ENCODE data around the gene RPIA. TPM values are rescaled to one million over a fixed set of nuclear protein-coding genes. Genes with fewer than 3 reads are reported as not detected.

Gene RPIA
- total and polyA plus RNA-seq, 2 of the 13 experiments (the other 11 are each of a cell fraction or from before 2014, with no cell fraction given), result 13.3 to 23.9 TPM

DNA sequence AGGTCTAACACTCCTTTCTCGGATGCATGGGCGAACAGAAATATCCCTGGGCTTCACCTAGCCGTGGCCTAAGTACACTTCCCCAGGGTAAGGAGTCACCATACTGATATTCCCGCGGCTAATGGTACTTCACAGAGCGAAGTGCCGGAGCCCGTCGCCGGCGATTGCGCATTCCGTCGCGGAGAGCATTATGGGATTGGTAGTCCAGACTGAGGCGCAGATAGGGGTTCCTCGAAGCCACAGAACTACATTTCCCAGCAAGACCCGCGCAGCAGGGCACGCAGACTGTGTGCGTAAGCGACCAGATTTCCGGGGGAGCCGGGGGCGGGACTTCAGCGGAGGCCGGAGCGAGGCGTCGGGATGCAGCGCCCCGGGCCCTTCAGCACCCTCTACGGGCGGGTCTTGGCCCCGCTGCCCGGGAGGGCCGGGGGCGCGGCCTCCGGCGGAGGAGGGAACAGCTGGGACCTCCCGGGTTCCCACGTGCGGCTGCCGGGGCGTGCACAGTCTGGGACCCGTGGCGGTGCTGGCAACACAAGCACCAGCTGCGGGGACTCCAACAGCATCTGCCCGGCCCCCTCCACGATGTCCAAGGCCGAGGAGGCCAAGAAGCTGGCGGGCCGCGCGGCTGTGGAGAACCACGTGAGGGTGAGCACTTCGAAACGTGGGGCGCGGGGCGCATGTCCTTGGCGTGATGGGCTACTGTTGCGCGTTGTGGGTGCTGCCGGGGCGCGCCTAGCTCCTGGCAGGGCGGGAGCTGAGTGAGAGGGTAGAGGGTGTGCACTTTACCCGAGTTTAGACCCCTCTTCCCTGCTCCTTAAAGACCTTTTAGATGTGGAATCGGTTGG is at the start of gene RPIA (continued):
- TF ChIP-seq, protein P1, sequence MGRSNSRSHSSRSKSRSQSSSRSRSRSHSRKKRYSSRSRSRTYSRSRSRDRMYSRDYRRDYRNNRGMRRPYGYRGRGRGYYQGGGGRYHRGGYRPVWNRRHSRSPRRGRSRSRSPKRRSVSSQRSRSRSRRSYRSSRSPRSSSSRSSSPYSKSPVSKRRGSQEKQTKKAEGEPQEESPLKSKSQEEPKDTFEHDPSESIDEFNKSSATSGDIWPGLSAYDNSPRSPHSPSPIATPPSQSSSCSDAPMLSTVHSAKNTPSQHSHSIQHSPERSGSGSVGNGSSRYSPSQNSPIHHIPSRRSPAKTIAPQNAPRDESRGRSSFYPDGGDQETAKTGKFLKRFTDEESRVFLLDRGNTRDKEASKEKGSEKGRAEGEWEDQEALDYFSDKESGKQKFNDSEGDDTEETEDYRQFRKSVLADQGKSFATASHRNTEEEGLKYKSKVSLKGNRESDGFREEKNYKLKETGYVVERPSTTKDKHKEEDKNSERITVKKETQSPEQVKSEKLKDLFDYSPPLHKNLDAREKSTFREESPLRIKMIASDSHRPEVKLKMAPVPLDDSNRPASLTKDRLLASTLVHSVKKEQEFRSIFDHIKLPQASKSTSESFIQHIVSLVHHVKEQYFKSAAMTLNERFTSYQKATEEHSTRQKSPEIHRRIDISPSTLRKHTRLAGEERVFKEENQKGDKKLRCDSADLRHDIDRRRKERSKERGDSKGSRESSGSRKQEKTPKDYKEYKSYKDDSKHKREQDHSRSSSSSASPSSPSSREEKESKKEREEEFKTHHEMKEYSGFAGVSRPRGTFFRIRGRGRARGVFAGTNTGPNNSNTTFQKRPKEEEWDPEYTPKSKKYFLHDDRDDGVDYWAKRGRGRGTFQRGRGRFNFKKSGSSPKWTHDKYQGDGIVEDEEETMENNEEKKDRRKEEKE (IDR thresholded peaks at IDR 0.05), result no peak
- TF ChIP-seq ZNF564 (CRISPR knock-in tag; IDR thresholded peaks at IDR 0.05), result peak; percentile 96
- peak; percentile 69; the same call in 1 of the 2 replicates for TF ChIP-seq MAF1 (CRISPR knock-in tag; IDR thresholded peaks at IDR 0.05; ENCODE audit: borderline replicate concordance)
- peak; percentile 44 for TF ChIP-seq RARA (CRISPR knock-in tag; IDR thresholded peaks at IDR 0.05)
- no peak for TF ChIP-seq PLRG1 (conservative IDR thresholded peaks at IDR 0.05)
- 0 out of 2 replicates have a peak, but pooled peaks have one; percentile 21 for TF ChIP-seq THYN1 (CRISPR knock-in tag; IDR thresholded peaks at IDR 0.05; ENCODE audit: borderline replicate concordance, low read depth)
- TF ChIP-seq KAT8 (CRISPR knock-in tag; IDR thresholded peaks at IDR 0.05), result peak; percentile 98
- TF ChIP-seq TCF7L2 (IDR thresholded peaks at IDR 0.05; ENCODE audit: low read depth, low read length), result no peak
- TF ChIP-seq, protein P2, sequence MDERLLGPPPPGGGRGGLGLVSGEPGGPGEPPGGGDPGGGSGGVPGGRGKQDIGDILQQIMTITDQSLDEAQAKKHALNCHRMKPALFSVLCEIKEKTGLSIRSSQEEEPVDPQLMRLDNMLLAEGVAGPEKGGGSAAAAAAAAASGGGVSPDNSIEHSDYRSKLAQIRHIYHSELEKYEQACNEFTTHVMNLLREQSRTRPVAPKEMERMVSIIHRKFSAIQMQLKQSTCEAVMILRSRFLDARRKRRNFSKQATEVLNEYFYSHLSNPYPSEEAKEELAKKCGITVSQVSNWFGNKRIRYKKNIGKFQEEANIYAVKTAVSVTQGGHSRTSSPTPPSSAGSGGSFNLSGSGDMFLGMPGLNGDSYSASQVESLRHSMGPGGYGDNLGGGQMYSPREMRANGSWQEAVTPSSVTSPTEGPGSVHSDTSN (CRISPR knock-in tag; IDR thresholded peaks at IDR 0.05), result no peak
- peak; percentile 81 for TF ChIP-seq HIVEP1 (CRISPR knock-in tag; IDR thresholded peaks at IDR 0.05)
- TF ChIP-seq ZNF790 (CRISPR knock-in tag; IDR thresholded peaks at IDR 0.05; ENCODE audit: borderline replicate concordance), result 0 out of 2 replicates have a peak, but pooled peaks have one; percentile 24
- TF ChIP-seq, protein P3, sequence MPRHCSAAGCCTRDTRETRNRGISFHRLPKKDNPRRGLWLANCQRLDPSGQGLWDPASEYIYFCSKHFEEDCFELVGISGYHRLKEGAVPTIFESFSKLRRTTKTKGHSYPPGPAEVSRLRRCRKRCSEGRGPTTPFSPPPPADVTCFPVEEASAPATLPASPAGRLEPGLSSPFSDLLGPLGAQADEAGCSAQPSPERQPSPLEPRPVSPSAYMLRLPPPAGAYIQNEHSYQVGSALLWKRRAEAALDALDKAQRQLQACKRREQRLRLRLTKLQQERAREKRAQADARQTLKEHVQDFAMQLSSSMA (CRISPR knock-in tag; IDR thresholded peaks at IDR 0.05), result peak; percentile 92
- TF ChIP-seq GABPB1 (CRISPR knock-in tag; IDR thresholded peaks at IDR 0.05), result peak; percentile 99
- peak; percentile 69; the same call in 1 of the 2 replicates for TF ChIP-seq NFKBIZ (CRISPR knock-in tag; IDR thresholded peaks at IDR 0.05)
- TF ChIP-seq, protein P4, sequence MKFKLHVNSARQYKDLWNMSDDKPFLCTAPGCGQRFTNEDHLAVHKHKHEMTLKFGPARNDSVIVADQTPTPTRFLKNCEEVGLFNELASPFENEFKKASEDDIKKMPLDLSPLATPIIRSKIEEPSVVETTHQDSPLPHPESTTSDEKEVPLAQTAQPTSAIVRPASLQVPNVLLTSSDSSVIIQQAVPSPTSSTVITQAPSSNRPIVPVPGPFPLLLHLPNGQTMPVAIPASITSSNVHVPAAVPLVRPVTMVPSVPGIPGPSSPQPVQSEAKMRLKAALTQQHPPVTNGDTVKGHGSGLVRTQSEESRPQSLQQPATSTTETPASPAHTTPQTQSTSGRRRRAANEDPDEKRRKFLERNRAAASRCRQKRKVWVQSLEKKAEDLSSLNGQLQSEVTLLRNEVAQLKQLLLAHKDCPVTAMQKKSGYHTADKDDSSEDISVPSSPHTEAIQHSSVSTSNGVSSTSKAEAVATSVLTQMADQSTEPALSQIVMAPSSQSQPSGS (CRISPR knock-in tag; IDR thresholded peaks at IDR 0.05), result peak; percentile 78
- TF ChIP-seq ZNF720 (CRISPR knock-in tag; IDR thresholded peaks at IDR 0.05), result peak; percentile 86; the same call in 1 of the 2 replicates
- TF ChIP-seq, protein P5, sequence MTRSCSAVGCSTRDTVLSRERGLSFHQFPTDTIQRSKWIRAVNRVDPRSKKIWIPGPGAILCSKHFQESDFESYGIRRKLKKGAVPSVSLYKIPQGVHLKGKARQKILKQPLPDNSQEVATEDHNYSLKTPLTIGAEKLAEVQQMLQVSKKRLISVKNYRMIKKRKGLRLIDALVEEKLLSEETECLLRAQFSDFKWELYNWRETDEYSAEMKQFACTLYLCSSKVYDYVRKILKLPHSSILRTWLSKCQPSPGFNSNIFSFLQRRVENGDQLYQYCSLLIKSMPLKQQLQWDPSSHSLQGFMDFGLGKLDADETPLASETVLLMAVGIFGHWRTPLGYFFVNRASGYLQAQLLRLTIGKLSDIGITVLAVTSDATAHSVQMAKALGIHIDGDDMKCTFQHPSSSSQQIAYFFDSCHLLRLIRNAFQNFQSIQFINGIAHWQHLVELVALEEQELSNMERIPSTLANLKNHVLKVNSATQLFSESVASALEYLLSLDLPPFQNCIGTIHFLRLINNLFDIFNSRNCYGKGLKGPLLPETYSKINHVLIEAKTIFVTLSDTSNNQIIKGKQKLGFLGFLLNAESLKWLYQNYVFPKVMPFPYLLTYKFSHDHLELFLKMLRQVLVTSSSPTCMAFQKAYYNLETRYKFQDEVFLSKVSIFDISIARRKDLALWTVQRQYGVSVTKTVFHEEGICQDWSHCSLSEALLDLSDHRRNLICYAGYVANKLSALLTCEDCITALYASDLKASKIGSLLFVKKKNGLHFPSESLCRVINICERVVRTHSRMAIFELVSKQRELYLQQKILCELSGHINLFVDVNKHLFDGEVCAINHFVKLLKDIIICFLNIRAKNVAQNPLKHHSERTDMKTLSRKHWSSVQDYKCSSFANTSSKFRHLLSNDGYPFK (CRISPR knock-in tag; IDR thresholded peaks at IDR 0.05; ENCODE audit: borderline replicate concordance), result peak; percentile 97

Data from HepG2 (cell line).